Neural crest cell (in vitro differentiated cells): ENCODE measurements around the gene GAL3ST2. TPM values are rescaled to one million over a fixed set of nuclear protein-coding genes. Genes with fewer than 3 reads are reported as not detected.
A peak's percentile ranks its signal among the peaks of the same experiment; 100 is the strongest.

Source experiments
- DNase-seq: peaks from one replicate; pipeline ENCODE4 v3.0.0; 2021; ENCODE audit warnings: low read depth, mixed read lengths, low spot score
- H3K27ac Mint-ChIP-seq: one replicate; pipeline ENCODE4 v1.8.0; 2021; ENCODE audit warnings: mild to moderate bottlenecking, mixed read lengths; ENCODE audit not compliant: unreplicated experiment
- H3K27me3 Mint-ChIP-seq: 2 replicates; pipeline ENCODE4 v1.8.0; 2021; ENCODE audit warnings: low read depth, mild to moderate bottlenecking, mixed read lengths
- H3K36me3 Mint-ChIP-seq: 2 replicates; pipeline ENCODE4 v1.8.0; 2021; ENCODE audit warnings: low read depth, mild to moderate bottlenecking, mixed read lengths
- H3K4me1 Mint-ChIP-seq: 2 replicates; pipeline ENCODE4 v1.8.0; 2021; ENCODE audit warnings: mixed read lengths
- H3K4me3 Mint-ChIP-seq: one replicate; pipeline ENCODE4 v1.8.0; 2021; ENCODE audit warnings: mild to moderate bottlenecking, mixed read lengths
- H3K9me3 Mint-ChIP-seq: 2 replicates; pipeline ENCODE4 v1.8.0; 2021; ENCODE audit warnings: mixed read lengths
- total RNA-seq: library from RNA; stranded (reverse); gene quantifications from 2 replicates; pipeline ENCODE4 v1.2.1, GENCODE V29; 2021
- TF ChIP-seq, protein P1 (sequence below): fragments of 200-600 bp; sonication (generic); conservative IDR thresholded peaks from 2 replicates; pipeline ENCODE4 v1.5.0; 2021; ENCODE audit warnings: antibody characterized with exemption, mild to moderate bottlenecking

GAL3ST2 gene
- total RNA-seq, 1 donor from 2014 or later = 0.28 TPM

DNA sequence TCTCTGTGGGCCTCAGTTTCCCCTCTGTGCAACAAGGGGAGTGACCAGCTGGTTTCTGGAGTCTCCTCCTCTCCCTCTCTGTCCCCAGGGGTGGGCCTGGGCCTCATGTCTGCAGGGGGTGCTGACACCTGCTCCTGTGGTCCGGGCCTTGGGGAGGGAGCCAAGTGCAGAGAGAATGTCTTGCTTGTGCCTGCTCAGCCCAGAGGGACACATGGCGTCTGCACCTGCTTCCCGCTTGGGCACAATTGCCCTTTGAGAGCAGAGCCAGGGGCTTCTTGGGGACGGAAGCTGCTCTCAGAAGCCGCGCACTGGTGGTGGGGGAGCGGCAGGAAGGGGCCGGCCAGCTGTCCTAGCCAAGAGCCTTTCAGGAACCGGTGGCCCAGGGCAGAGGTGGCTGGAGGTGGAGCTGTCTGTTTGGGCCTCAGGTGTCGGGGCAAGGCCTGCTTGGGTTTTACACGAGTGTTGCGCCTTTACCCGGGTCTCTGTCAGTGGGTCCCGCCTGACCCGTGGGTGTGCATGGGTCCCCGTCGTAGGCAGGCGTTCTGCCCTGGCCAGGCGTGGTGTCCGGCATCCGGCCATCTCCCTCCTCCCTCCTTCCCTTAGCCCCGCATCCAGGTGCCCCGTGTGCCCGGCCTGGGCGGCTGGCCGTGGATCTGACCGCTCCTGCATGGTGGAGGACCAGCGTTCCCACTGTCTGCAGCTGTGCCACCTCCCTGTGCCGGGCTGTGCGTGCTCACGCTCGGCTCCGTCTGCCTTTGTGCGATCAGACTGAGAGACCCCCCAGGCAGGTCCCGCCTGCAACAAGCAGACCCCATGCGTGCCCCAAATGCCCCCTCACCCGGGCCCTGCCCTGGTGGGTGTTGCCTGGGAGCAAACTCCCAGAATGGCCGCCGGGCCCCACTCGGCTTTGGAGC is 36.4 kb downstream of the GAL3ST2 start:
- no peaks in the 10 kb centered on the region for H3K36me3 Mint-ChIP-seq
- TF ChIP-seq, protein P1, sequence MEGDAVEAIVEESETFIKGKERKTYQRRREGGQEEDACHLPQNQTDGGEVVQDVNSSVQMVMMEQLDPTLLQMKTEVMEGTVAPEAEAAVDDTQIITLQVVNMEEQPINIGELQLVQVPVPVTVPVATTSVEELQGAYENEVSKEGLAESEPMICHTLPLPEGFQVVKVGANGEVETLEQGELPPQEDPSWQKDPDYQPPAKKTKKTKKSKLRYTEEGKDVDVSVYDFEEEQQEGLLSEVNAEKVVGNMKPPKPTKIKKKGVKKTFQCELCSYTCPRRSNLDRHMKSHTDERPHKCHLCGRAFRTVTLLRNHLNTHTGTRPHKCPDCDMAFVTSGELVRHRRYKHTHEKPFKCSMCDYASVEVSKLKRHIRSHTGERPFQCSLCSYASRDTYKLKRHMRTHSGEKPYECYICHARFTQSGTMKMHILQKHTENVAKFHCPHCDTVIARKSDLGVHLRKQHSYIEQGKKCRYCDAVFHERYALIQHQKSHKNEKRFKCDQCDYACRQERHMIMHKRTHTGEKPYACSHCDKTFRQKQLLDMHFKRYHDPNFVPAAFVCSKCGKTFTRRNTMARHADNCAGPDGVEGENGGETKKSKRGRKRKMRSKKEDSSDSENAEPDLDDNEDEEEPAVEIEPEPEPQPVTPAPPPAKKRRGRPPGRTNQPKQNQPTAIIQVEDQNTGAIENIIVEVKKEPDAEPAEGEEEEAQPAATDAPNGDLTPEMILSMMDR = no peak
- no peak for DNase-seq

DNA sequence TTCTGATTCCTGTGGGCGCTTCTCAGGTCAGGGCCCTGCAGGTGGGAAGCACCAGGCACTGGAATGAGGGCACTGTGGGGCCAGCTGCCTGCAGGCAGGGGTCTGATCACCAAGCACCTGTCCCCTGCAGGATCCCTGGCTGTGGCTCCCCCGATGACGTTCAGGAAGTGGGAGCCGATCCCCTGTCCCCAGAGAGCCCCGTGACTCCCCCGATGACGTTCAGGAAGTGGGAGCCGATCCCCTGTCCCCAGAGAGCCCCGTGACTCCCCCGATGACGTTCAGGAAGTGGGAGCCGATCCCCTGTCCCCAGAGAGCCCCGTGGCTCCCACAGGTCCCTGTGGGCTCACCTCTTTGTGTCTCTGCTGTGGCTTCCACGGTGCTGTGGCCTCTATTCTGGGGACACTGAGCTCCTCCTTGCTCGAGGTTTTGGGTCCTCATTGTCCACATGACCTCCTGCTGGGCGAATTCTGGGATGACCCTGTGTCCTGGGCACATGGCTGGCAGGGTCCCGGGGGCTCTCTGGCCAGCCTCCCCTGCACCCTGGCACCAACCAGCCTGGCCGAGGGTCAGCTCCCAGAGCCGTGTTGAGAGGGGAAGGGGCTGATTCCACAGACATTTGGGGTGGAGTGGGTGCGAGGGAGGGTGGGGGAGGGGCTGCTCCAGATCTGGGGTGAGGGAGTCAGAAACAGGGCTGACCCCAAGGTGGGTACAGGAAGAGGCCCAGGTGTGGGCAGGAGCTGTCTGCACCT is 37.2 kb downstream of the GAL3ST2 start:
- TF ChIP-seq, protein P1 = no peak
- H3K27ac Mint-ChIP-seq = no peak overlapping the region
- H3K27me3 Mint-ChIP-seq = no peaks in the 10 kb centered on the region
- H3K36me3 Mint-ChIP-seq = no peaks in the 10 kb centered on the region
- no peak overlapping the region for H3K4me3 Mint-ChIP-seq
- H3K9me3 Mint-ChIP-seq = no peaks in the 10 kb centered on the region
- no peak for DNase-seq
- H3K4me1 Mint-ChIP-seq = peaks cover 6% of the 10 kb centered on the region

More for the DNA sequence above, 36.4 kb downstream of the GAL3ST2 start:
- Mint-ChIP-seq H3K4me1 (peaks cover 14% of the 10 kb centered on the region), H3K27ac (no peak overlapping the region), H3K9me3 (no peaks in the 10 kb centered on the region), H3K4me3 (no peak overlapping the region), H3K27me3 (no peaks in the 10 kb centered on the region)

DNA sequence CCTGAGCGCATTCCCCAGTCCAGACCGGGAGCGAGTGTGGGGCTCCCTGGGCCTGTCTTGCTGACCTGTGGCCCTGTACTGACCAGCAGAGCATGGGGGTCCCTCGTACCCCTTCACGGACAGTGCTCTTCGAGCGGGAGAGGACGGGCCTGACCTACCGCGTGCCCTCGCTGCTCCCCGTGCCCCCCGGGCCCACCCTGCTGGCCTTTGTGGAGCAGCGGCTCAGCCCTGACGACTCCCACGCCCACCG is 37.7 kb downstream of the GAL3ST2 start:
- Mint-ChIP-seq H3K36me3 (no peaks in the 10 kb centered on the region), H3K27me3 (no peaks in the 10 kb centered on the region), H3K4me1 (peaks cover under 1% of the 10 kb centered on the region), H3K4me3 (no peak overlapping the region), H3K9me3 (no peaks in the 10 kb centered on the region), H3K27ac (no peak overlapping the region)
- TF ChIP-seq, protein P1 = no peak
- no peak for DNase-seq

DNA sequence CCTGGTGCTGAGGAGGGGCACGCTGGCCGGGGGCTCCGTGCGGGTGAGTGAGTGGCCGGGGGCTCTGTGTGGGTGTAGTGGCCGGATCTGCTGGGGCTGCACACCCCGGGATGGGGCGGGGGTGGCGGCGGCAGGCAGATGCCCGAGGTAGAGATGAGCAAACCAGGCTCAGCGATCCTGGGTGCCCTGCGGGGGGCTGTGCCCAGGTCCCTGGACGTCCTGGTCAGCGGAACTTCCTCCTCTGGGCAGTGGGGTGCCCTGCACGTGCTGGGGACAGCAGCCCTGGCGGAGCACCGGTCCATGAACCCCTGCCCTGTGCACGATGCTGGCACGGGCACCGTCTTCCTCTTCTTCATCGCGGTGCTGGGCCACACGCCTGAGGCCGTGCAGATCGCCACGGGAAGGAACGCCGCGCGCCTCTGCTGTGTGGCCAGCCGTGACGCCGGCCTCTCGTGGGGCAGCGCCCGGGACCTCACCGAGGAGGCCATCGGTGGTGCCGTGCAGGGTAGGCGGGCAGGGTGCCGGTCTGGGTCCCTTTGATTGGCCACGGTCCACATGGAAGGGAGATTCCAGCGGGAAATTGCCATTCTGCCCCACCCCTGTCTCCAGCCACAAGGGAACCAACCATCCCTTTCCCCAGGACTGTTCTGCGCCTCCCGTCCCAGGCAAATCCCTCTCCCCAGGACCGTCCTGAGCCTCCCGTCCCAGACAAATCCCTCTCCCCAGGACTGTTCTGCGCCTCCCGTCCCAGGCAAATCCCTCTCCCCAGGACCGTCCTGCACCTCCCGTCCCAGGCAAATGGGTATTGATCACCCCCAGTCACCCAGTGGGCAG is 38.2 kb downstream of the GAL3ST2 start:
- TF ChIP-seq, protein P1 = no peak
- Mint-ChIP-seq H3K4me1 (no peaks in the 10 kb centered on the region), H3K27me3 (no peaks in the 10 kb centered on the region), H3K4me3 (no peak overlapping the region), H3K36me3 (no peaks in the 10 kb centered on the region), H3K27ac (peak overlapping the region; percentile 50), H3K9me3 (no peaks in the 10 kb centered on the region)
- no peak for DNase-seq
